ENCODE data around the gene GMCL2.

DNA sequence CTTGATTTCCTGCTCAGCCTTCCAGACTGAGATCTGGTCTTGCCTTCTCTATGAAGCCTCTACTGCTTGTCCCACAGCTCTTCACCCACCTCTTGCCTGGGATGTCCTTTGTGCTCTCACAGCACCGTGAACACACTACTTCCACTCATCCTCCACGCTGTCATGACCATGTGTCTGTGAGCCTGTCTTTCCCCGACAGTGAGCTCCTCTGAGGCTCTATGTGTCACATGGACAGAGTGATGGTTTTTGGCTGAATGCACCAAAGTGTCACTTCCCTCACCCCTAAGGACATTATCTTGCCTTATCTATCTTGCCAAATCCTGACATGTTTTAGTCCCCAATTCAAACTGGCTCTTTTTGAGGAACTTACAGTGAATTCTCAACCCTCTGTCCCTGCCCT, 34.1 kb upstream of the GMCL2 start:
- no peak for TF ChIP-seq FOSL2 (IDR thresholded peaks at IDR 0.05; ENCODE audit: borderline replicate concordance, low read depth)
- TF ChIP-seq CTCF (IDR thresholded peaks at IDR 0.05): no peak
- TF ChIP-seq MXI1 (IDR thresholded peaks at IDR 0.05; ENCODE audit: low read depth, low read length): no peak
- TF ChIP-seq TAF1 (IDR thresholded peaks at IDR 0.05; ENCODE audit: borderline replicate concordance, low read depth, low read length): no peak
- TF ChIP-seq EZH2phosphoT487 (IDR thresholded peaks at IDR 0.05; ENCODE audit: borderline replicate concordance, low read depth): no peak
- no peak for TF ChIP-seq YY1 (IDR thresholded peaks at IDR 0.05; ENCODE audit: low read depth)
- TF ChIP-seq EP300 (IDR thresholded peaks at IDR 0.05; ENCODE audit: borderline replicate concordance in 1 of 2, low read depth in 1 of 2, low read length in 1 of 2): no peak
- no peak for TF ChIP-seq RFX5 (IDR thresholded peaks at IDR 0.05; ENCODE audit: low read length)
- TF ChIP-seq POLR2AphosphoS5 (IDR thresholded peaks at IDR 0.05; ENCODE audit: low read depth, low read length): no peak
- no peak for TF ChIP-seq JUND (IDR thresholded peaks at IDR 0.05)
- no peak for TF ChIP-seq GATA2 (CRISPR knock-in tag; IDR thresholded peaks at IDR 0.05)
